Trophoblast cell (in vitro differentiated cells and primary cell): Measurements from ENCODE around the gene BLACAT1.

Experiments used
- DNase-seq, 2 donors: peaks; one replicate each; pipeline ENCODE4 v3.0.0-alpha.2; 2016
- H2AFZ ChIP-seq: 2 replicates; pipeline ENCODE4 v1.6.1; 2013; ENCODE audit warnings: low read length, moderate library complexity, mild to moderate bottlenecking; ENCODE audit not compliant: insufficient read depth, poor library complexity
- H2AK5ac ChIP-seq: 2 replicates; pipeline ENCODE4 v1.6.1; 2013; ENCODE audit warnings: mild to moderate bottlenecking, low read length
- H2BK120ac ChIP-seq: 2 replicates; pipeline ENCODE4 v1.6.1; 2013; ENCODE audit warnings: low read length, mild to moderate bottlenecking, moderate library complexity; ENCODE audit not compliant: insufficient read depth, poor library complexity
- H2BK12ac ChIP-seq: 2 replicates; pipeline ENCODE4 v1.6.1; 2013; ENCODE audit warnings: mild to moderate bottlenecking, low read length, moderate library complexity
- H2BK5ac ChIP-seq: 2 replicates; pipeline ENCODE4 v1.6.1; 2013; ENCODE audit warnings: low read length, low read depth, moderate library complexity, mild to moderate bottlenecking; ENCODE audit not compliant: poor library complexity
- H3K14ac ChIP-seq: 2 replicates; pipeline ENCODE4 v1.6.1; 2013; ENCODE audit warnings: mild to moderate bottlenecking, low read length
- H3K18ac ChIP-seq: 2 replicates; pipeline ENCODE4 v1.6.1; 2013; ENCODE audit warnings: mild to moderate bottlenecking, low read length
- H3K23ac ChIP-seq: 2 replicates; pipeline ENCODE4 v1.6.1; 2013; ENCODE audit warnings: low read length
- H3K27ac ChIP-seq: 2 replicates; pipeline ENCODE4 v1.5.1; 2013; ENCODE audit warnings: low read depth, mild to moderate bottlenecking, inconsistent platforms, low read length, moderate library complexity
- H3K27me3 ChIP-seq: 2 replicates; pipeline ENCODE4 v1.6.1; 2013; ENCODE audit warnings: inconsistent platforms, mild to moderate bottlenecking, low read length, moderate library complexity; ENCODE audit not compliant: insufficient read depth
- H3K36me3 ChIP-seq, 2 experiments: 1 replicate in 1 of 2; 2 replicates in 1 of 2; pipeline ENCODE4 v1.6.1; 2013; ENCODE audit warnings: low read length in 2 of 2, mild to moderate bottlenecking in 2 of 2, moderate library complexity in 1 of 2; ENCODE audit not compliant: insufficient read depth in 2 of 2, control insufficient read depth in 1 of 2
- H3K4ac ChIP-seq: 2 replicates; pipeline ENCODE4 v1.6.1; 2013; ENCODE audit warnings: low read depth, mild to moderate bottlenecking, low read length, moderate library complexity
- H3K4me1 ChIP-seq, 2 experiments: 1 replicate in 1 of 2; 2 replicates in 1 of 2; pipeline ENCODE4 v1.6.1; 2013; ENCODE audit warnings: low read length in 2 of 2, mild to moderate bottlenecking in 2 of 2, moderate library complexity in 1 of 2; ENCODE audit not compliant: insufficient read depth in 2 of 2, control insufficient read depth in 1 of 2
- H3K4me2 ChIP-seq: 2 replicates; pipeline ENCODE4 v1.6.1; 2013; ENCODE audit warnings: inconsistent platforms, mild to moderate bottlenecking, low read length, moderate library complexity
- H3K4me3 ChIP-seq: 2 replicates; pipeline ENCODE4 v1.5.1; 2013; ENCODE audit warnings: mild to moderate bottlenecking, low read depth, low read length, inconsistent platforms
- H3K79me1 ChIP-seq: one replicate; pipeline ENCODE4 v1.6.1; 2013; ENCODE audit warnings: low read length
- H3K79me2 ChIP-seq: 2 replicates; pipeline ENCODE4 v1.6.1; 2013; ENCODE audit warnings: low read length, mild to moderate bottlenecking; ENCODE audit not compliant: control insufficient read depth, insufficient read depth, poor library complexity
- H3K9ac ChIP-seq: 2 replicates; pipeline ENCODE4 v1.6.1; 2013; ENCODE audit warnings: mild to moderate bottlenecking, low read length
- H3K9me3 ChIP-seq: 2 replicates; pipeline ENCODE4 v1.6.1; 2013; ENCODE audit warnings: low read depth, mild to moderate bottlenecking, control low read depth, inconsistent platforms, low read length; ENCODE audit not compliant: insufficient read depth
- H4K12ac ChIP-seq: 2 replicates; pipeline ENCODE4 v1.6.1; 2013; ENCODE audit warnings: low read depth, mild to moderate bottlenecking, low read length, moderate library complexity
- H4K8ac ChIP-seq: 2 replicates; pipeline ENCODE4 v1.6.1; 2013; ENCODE audit warnings: low read depth, mild to moderate bottlenecking, low read length, moderate library complexity
- H4K91ac ChIP-seq: one replicate; pipeline ENCODE4 v1.6.1; 2013; ENCODE audit warnings: low read depth, mild to moderate bottlenecking, low read length, moderate library complexity
- WGBS: extraction: QIAGEN DNeasy Blood & Tissue Kit; methylation state at CpG from one replicate; pipeline ENCODE4 v1.1.7; 2013; ENCODE audit warnings: missing lambda C conversion rate; ENCODE audit not compliant: insufficient read length, insufficient coverage; ENCODE audit errors: extremely low coverage; 5-methylcytosine and 5-hydroxymethylcytosine counted together

The BLACAT1 gene

DNA sequence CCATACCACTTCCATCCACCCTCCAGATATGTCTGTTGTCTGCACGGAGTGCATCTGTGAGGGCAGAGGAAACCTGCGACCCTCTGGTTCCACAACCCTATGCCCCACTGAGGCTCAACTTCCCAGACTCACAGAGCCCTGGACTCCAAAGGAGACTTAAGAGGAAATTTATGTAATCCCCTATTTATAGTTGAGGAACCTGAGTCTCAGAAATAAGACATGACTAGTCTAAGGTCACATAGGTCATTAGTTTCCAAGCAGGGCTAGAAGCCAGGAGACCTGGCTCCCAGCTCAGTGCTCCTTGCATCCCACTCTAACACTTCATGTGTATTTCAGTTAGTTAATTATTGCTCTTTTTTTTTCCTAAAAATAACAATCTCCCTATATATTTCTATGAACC, 18.3 kb downstream of the BLACAT1 start:
- Histone ChIP-seq H3K27me3 (no peaks in the 10 kb centered on the region), H3K4ac (no peak overlapping the region), H4K91ac (no peak overlapping the region), H3K79me2 (no peaks in the 10 kb centered on the region), H2AFZ (no peak overlapping the region), H3K36me3 (peaks cover 0 to 6% of the 10 kb centered on the region in 2 experiments), H3K4me1 (peaks cover 24 to 26% of the 10 kb centered on the region in 2 experiments), H3K4me3 (no peak overlapping the region), H2BK120ac (no peak overlapping the region), H3K4me2 (no peak overlapping the region), H4K12ac (no peak overlapping the region), H2AK5ac (no peak overlapping the region), H3K9me3 (no peaks in the 10 kb centered on the region), H2BK12ac (no peak overlapping the region), H3K23ac (no peak overlapping the region), H4K8ac (no peak overlapping the region), H3K18ac (no peak overlapping the region), H3K27ac (no peak overlapping the region), H3K79me1 (peaks cover 2% of the 10 kb centered on the region), H3K9ac (no peak overlapping the region), H3K14ac (no peak overlapping the region), H2BK5ac (no peak overlapping the region)
- no CpG with 5 or more reads among the region's 2 CpGs for WGBS
- no peak for DNase-seq

DNA sequence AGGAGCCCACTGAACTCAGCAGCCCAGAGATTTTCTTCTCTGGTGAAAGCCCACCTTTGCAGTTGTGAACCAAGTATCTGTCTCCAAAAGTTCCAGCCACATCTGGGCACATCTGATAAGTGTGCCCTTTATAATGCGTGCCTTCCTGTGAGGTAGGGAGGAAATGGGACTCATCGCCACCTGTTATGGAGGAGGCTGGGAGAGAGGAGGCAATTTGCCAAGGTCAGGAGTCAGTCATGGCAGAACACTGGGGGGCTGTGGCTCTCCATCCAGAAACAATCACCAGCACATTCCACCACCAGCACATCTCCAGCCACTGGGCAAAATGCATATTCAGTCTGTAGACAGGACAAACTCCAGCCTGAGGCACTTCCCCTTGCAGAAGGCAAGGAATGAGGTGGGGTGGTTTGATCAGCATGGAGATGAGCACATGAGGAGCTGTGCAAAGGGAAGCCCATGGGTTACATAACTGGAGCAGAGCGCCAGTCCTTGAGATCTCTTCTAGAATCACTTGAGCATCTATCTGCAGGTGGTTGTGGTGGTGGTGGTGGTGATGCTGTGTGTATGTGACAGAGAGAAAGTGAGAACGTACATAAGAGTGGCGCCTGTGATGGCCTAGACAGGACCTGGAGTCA, 19.0 kb downstream of the BLACAT1 start:
- Histone ChIP-seq H3K4me2 (no peak overlapping the region), H3K9ac (no peak overlapping the region), H2AFZ (no peak overlapping the region), H3K23ac (no peak overlapping the region), H3K4me3 (no peak overlapping the region), H3K4ac (no peak overlapping the region), H2BK120ac (no peak overlapping the region), H2AK5ac (no peak overlapping the region), H3K14ac (no peak overlapping the region), H3K27ac (no peak overlapping the region), H4K12ac (no peak overlapping the region), H3K79me1 (peaks cover 2% of the 10 kb centered on the region), H2BK5ac (no peak overlapping the region), H3K36me3 (peaks cover 0 to 6% of the 10 kb centered on the region in 2 experiments), H3K27me3 (no peaks in the 10 kb centered on the region), H3K79me2 (no peaks in the 10 kb centered on the region), H3K9me3 (no peaks in the 10 kb centered on the region), H4K91ac (no peak overlapping the region), H3K18ac (no peak overlapping the region), H2BK12ac (no peak overlapping the region), H3K4me1 (peaks cover 19 to 20% of the 10 kb centered on the region in 2 experiments), H4K8ac (no peak overlapping the region)
- WGBS, result no CpG with 5 or more reads among the region's 5 CpGs
- no peak for DNase-seq

DNA sequence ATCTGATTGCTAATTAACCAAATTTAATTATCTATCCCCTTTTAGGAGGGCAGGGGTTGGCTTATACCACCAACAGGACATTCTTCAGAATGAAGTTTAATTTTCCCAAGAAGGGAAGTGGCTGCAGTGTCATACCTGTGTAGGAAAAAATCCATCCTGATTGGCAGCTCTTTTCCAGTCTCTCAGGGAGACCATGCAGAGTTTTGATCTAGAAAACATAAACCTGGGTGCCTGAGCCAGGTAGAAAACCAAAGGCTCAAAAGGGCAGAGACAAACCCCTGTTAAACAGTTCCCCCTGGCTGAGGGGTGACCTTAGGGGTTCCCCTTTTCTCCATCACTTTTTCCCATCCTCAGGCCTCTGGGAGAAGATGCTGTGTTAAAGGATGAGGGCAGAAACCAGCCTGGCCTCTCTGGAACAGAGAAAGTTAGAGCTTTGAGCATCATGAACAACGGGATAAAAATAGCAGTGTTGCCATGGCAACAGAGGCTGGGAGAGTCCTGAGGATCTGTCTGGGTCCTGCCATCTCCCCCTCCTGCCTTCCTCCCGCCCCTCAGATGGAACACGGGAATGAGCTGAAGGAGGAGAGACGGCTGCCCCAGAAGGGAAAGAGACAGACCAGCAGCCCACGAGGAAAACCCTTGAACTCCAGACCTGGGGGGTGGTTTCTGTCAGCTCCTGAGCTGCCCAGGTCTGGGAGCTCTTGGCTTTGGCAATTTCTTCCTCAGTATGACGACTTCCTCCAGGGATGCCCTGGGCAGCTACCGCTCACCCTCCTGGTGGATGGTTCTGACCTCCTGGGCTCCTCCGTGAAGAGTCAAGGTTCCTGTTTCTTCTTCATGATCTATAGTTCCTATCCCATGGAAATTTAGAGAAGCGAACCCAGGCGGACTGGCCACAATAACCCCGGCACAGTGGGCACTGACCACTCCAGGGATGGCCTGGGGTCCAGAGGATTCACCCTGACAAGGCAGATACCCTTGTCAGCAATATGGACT, 20.0 kb downstream of the BLACAT1 start:
- Histone ChIP-seq H2BK12ac (no peak overlapping the region), H3K4ac (no peak overlapping the region), H3K27ac (no peak overlapping the region)

GRCh38 chr1:205434738-205435137, 21.1 kb downstream of the BLACAT1 start:
- Histone ChIP-seq H2BK5ac (no peak overlapping the region), H2BK12ac (no peak overlapping the region), H2AK5ac (no peak overlapping the region), H4K8ac (no peak overlapping the region), H3K27ac (no peak overlapping the region), H3K36me3 (peaks cover 0 to 2% of the 10 kb centered on the region in 2 experiments), H3K9ac (no peak overlapping the region), H3K23ac (no peak overlapping the region), H3K4me3 (no peak overlapping the region), H4K91ac (no peak overlapping the region), H3K79me1 (no peaks in the 10 kb centered on the region), H2AFZ (no peak overlapping the region), H3K4me2 (no peak overlapping the region), H3K79me2 (no peaks in the 10 kb centered on the region), H2BK120ac (no peak overlapping the region), H3K14ac (no peak overlapping the region), H3K18ac (no peak overlapping the region), H3K4ac (no peak overlapping the region), H3K4me1 (peaks cover 3% of the 10 kb centered on the region in 2 experiments), H3K27me3 (no peaks in the 10 kb centered on the region), H4K12ac (no peak overlapping the region), H3K9me3 (no peaks in the 10 kb centered on the region)
- DNase-seq, result no peak
- no CpG with 5 or more reads among the region's 6 CpGs for WGBS

More for the DNA sequence above, 20.0 kb downstream of the BLACAT1 start:
- Histone ChIP-seq H3K4me3 (no peak overlapping the region), H3K27me3 (no peaks in the 10 kb centered on the region), H3K36me3 (peaks cover 0 to 6% of the 10 kb centered on the region in 2 experiments), H2BK120ac (no peak overlapping the region), H4K91ac (no peak overlapping the region), H3K4me1 (peaks cover 10% of the 10 kb centered on the region in 2 experiments), H2BK5ac (no peak overlapping the region), H3K79me2 (no peaks in the 10 kb centered on the region), H3K14ac (no peak overlapping the region), H3K23ac (no peak overlapping the region), H4K8ac (no peak overlapping the region), H3K9me3 (no peaks in the 10 kb centered on the region), H3K18ac (no peak overlapping the region), H4K12ac (no peak overlapping the region), H2AFZ (no peak overlapping the region), H2AK5ac (no peak overlapping the region), H3K4me2 (no peak overlapping the region), H3K9ac (no peak overlapping the region), H3K79me1 (peaks cover 2% of the 10 kb centered on the region)
- no peak for DNase-seq
- WGBS, result no CpG with 5 or more reads among the region's 11 CpGs
